ENCODE data around the gene USP16. TPM values are rescaled to one million over a fixed set of nuclear protein-coding genes. Genes with fewer than 3 reads are reported as not detected.

Gene USP16
- total and polyA plus RNA-seq, 2 of the 13 experiments (the other 11 are each of a cell fraction or from before 2014, with no cell fraction given) = 16.5 to 46.9 TPM

GRCh38 chr21:29056005-29056404 lies 31.5 kb downstream of the USP16 start:
- no peak overlapping the region for H2AFZ ChIP-seq (ENCODE audit: low read length)
- no peak for FAIRE-seq
- H4K20me1 ChIP-seq (ENCODE audit: insufficient read depth, low read length) = no peaks in the 10 kb centered on the region
- H3K9me3 ChIP-seq (ENCODE audit: low read length) = no peaks in the 10 kb centered on the region
- H3K4me1 ChIP-seq (ENCODE audit: insufficient read depth, low read length) = no peaks in the 10 kb centered on the region
- TSS peak; percentile 19 for BruUV-seq (replicated peaks)
- in situ Hi-C loops (cut with HindIII; ENCODE audit: extremely low pct_ligation_motif_present, low pct_unique_long_range_greater_than_20kb) (no loop called here), intact Hi-C loops (cut with micrococcal nuclease; ENCODE audit: unreplicated experiment) (no loop called here)
- no peaks in the 10 kb centered on the region for H3K27me3 ChIP-seq (ENCODE audit: control insufficient read depth in 1 of 2, insufficient read depth in 2 of 2, low read length in 2 of 2)
- H3K4me3 ChIP-seq (replicated peaks in 1 of 3; ENCODE audit: insufficient read depth in 1 of 3, low read depth in 2 of 3, low read length in 3 of 3) = no peak overlapping the region
- H3K79me2 ChIP-seq (ENCODE audit: insufficient read depth, low read length) = no peaks in the 10 kb centered on the region
- POLR2A ChIA-PET = no interaction called here
- no peak for DNase-seq (ENCODE audit: low spot score)
- WGBS (ENCODE audit: low lambda C conversion rate) = 100% methylated on average over 1 of the region's 1 CpG
- no peak for ATAC-seq
- CTCF ChIA-PET (ENCODE audit: low intra/inter-chr PET ratio, low total read pairs) = no interaction called here
- H3K27ac ChIP-seq (ENCODE audit: extremely low read length, insufficient read depth, low read length) = no peak overlapping the region
- no peak overlapping the region for H3K9ac ChIP-seq (ENCODE audit: insufficient read depth, low read depth, low read length)
- no peak overlapping the region for H3K4me2 ChIP-seq (ENCODE audit: low read depth, low read length)
- H3K36me3 ChIP-seq (replicated peaks in 1 of 2; ENCODE audit: control insufficient read depth in 1 of 2, insufficient read depth in 2 of 2, low read length in 2 of 2) = peaks cover 10 to 71% of the 10 kb centered on the region in 2 experiments
- TF ChIP-seq ZNF720 (CRISPR knock-in tag; IDR thresholded peaks at IDR 0.05) (no peak), RBM22 (optimal IDR thresholded peaks at IDR 0.05; ENCODE audit: low read length) (peak; percentile 45), MXI1 (IDR thresholded peaks at IDR 0.05; ENCODE audit: borderline replicate concordance, low read depth, low read length) (no peak), PAF1 (CRISPR knock-in tag; IDR thresholded peaks at IDR 0.05) (0 out of 2 replicates have a peak, but pooled peaks have one; percentile 38), ZNF318 (CRISPR knock-in tag; IDR thresholded peaks at IDR 0.05) (no peak), NRL (CRISPR knock-in tag; IDR thresholded peaks at IDR 0.05; ENCODE audit: borderline replicate concordance) (no peak), POLR2A (IDR thresholded peaks at IDR 0.05; ENCODE audit: insufficient read depth in 1 of 2, low read depth in 2 of 2, low read length in 2 of 2) (peak in 1 of 2 experiments; percentile 7; a peak in 1 of 4 replicates), TRIM24 (CRISPR knock-in tag; IDR thresholded peaks at IDR 0.05) (no peak), FLYWCH1 (CRISPR knock-in tag; IDR thresholded peaks at IDR 0.05) (no peak), ZNF619 (CRISPR knock-in tag; IDR thresholded peaks at IDR 0.05) (no peak), KDM1A (CRISPR knock-in tag; IDR thresholded peaks at IDR 0.05) (no peak), ZNF607 (CRISPR knock-in tag; IDR thresholded peaks at IDR 0.05; ENCODE audit: borderline replicate concordance) (no peak), IRF2 (CRISPR knock-in tag; IDR thresholded peaks at IDR 0.05) (no peak), ZFP1 (CRISPR knock-in tag; IDR thresholded peaks at IDR 0.05) (no peak), ZNF704 (CRISPR knock-in tag; IDR thresholded peaks at IDR 0.05; ENCODE audit: borderline replicate concordance) (no peak), ZFP91 (CRISPR knock-in tag; IDR thresholded peaks at IDR 0.05; ENCODE audit: borderline replicate concordance) (no peak)

Measured in HepG2 (cell line).